Stomach (tissue), 9 donors: ENCODE measurements around the gene HOXD8. TPM values are rescaled to one million over a fixed set of nuclear protein-coding genes. Genes with fewer than 3 reads are reported as not detected.
A peak's percentile ranks its signal among the peaks of the same experiment; 100 is the strongest.

Experiments
- DNase-seq, 2 donors: peaks; one replicate each; pipeline versions ENCODE4 v3.0.0 to v3.0.0-alpha.2; 2013 to 2019
- H3K27ac ChIP-seq, 5 donors: fragments of 200-600 bp in 4 of 5; sonication (generic) in 4 of 5; one replicate each; pipeline ENCODE4 v1.5.1; 2013 to 2019; ENCODE audit warnings: mild to moderate bottlenecking in 1 of 5, moderate library complexity in 1 of 5
- H3K27me3 ChIP-seq, 3 donors: fragments of 200-600 bp; sonication (generic); one replicate each; pipeline ENCODE4 v1.5.1; 2017 to 2019; ENCODE audit warnings: mixed run types in 1 of 3
- H3K36me3 ChIP-seq, 4 donors: fragments of 200-600 bp; sonication (generic); 1 replicate in 3 of 4; 2 replicates in 1 of 4; pipeline ENCODE4 v1.5.1; 2016 to 2019
- H3K4me1 ChIP-seq, 4 donors: fragments of 200-600 bp; sonication (generic); one replicate each; pipeline ENCODE4 v1.5.1; 2016 to 2019
- H3K4me3 ChIP-seq, 4 donors: fragments of 200-600 bp; sonication (generic) in 3 of 4; one replicate each; pipeline ENCODE4 v1.5.1; 2016 to 2019; ENCODE audit warnings: mild to moderate bottlenecking in 1 of 4
- H3K9me3 ChIP-seq, 4 donors: fragments of 200-600 bp; sonication (generic); one replicate each; pipeline ENCODE4 v1.5.1; 2016 to 2019
- CTCF ChIP-seq, 7 experiments: fragments of 450-650 bp in 4 of 7; fragments of 200-600 bp in 3 of 7; sonication (generic) in 3 of 7; IDR thresholded peaks; one replicate each; pipeline ENCODE4 v1.5.1; 2016 to 2019; ENCODE audit warnings: antibody characterized with exemption in 7 of 7, control low read depth in 2 of 7, mild to moderate bottlenecking in 1 of 7
- EP300 ChIP-seq: sonication (generic); formaldehyde crosslinking; IDR thresholded peaks from one replicate; pipeline ENCODE4 v1.6.1; 2017; ENCODE audit warnings: antibody characterized with exemption
- POLR2A ChIP-seq, 4 donors: fragments of 450-650 bp; IDR thresholded peaks; one replicate each; pipeline ENCODE4 v1.6.1; 2016; ENCODE audit warnings: antibody characterized with exemption in 4 of 4, control low read depth in 2 of 4, mild to moderate bottlenecking in 1 of 4, moderate library complexity in 1 of 4
- POLR2AphosphoS5 ChIP-seq, 3 donors: sonication (generic); formaldehyde crosslinking; IDR thresholded peaks; one replicate each; pipeline ENCODE4 v1.6.1; 2016; ENCODE audit warnings: antibody characterized with exemption in 3 of 3
- WGBS, 5 donors: extraction: QIAGEN DNeasy Blood & Tissue Kit in 3 of 5; methylation state at CpG; one replicate each; pipeline versions ENCODE4 v1.1.5 to v1.1.7; 2013 to 2018; 5-methylcytosine and 5-hydroxymethylcytosine counted together
- intact Hi-C: fragments of 100-400 bp; cut with DNase I; formaldehyde crosslinking; loops from one replicate; pipeline ENCODE4 v1.15.1; 2023; ENCODE audit warnings: low total_unique reads
- polyA plus RNA-seq, 3 donors: library from polyadenylated mRNA; stranded (reverse); fragments of 200-250 nt; gene quantifications; one replicate each; pipeline ENCODE4 v1.2.3, GENCODE V29; 2013
- total RNA-seq, 5 donors: library from RNA; depleted of rRNA; stranded (reverse); fragments of >200 nt; gene quantifications; one replicate each; pipeline versions ENCODE4 v1.1.0 to v1.2.3, GENCODE V29; 2014 to 2016
- donor health status: healthy with polysubstance abuse.
- donor health status: Bipolar disorder and iron deficiency.
- donor health status: healthy.

Gene HOXD8
- total and polyA plus RNA-seq, 8 donors, result 0.58 to 15.9 (median 1.8) TPM; not detected in 2

- no peak overlapping the region for H3K4me3 ChIP-seq
- H3K9me3 ChIP-seq, result peaks cover 0 to 5% (median 0%) of the 10 kb centered on the region in 4 donors
- no peaks in the 10 kb centered on the region for H3K36me3 ChIP-seq
- TF ChIP-seq POLR2A (IDR thresholded peaks at IDR 0.05) (no peak), POLR2AphosphoS5 (IDR thresholded peaks at IDR 0.05) (no peak), CTCF (IDR thresholded peaks at IDR 0.05) (no peak), EP300 (no peak)
- peak overlapping the region in 3 of 5 donors; percentile 19 to 71 (median 23) for H3K27ac ChIP-seq
- intact Hi-C loops, result no loop called here
- peaks cover 11 to 42% (median 28%) of the 10 kb centered on the region in 4 donors for H3K4me1 ChIP-seq
- H3K27me3 ChIP-seq, result peaks cover 22 to 100% (median 95%) of the 10 kb centered on the region in 3 donors
- DNase-seq, result no peak
- 8 to 19% (median 14%) methylated on average over 14 of the region's 14 CpGs for WGBS, 5 donors
These were observed 9.0 kb downstream of the HOXD8 start for GRCh38 chr2:176138526-176138922.

- Histone ChIP-seq H3K36me3 (no peaks in the 10 kb centered on the region), H3K27me3 (peaks cover 21 to 100% (median 91%) of the 10 kb centered on the region in 3 donors), H3K4me3 (peak overlapping the region in 1 of 4 donors; percentile 7), H3K9me3 (peaks cover 0 to 5% (median 0%) of the 10 kb centered on the region in 4 donors), H3K27ac (peak overlapping the region in 3 of 5 donors; percentile 19 to 71 (median 23)), H3K4me1 (peaks cover 11 to 42% (median 28%) of the 10 kb centered on the region in 4 donors)
- no peak for DNase-seq
- WGBS, 5 donors, result 13 to 19% (median 16%) methylated on average over 28 of the region's 28 CpGs
- intact Hi-C loops, result no loop called here
- TF ChIP-seq POLR2A (IDR thresholded peaks at IDR 0.05), result no peak
- no peak for TF ChIP-seq POLR2AphosphoS5 (IDR thresholded peaks at IDR 0.05)
- no peak for TF ChIP-seq EP300
- no peak for TF ChIP-seq CTCF (IDR thresholded peaks at IDR 0.05)
These were observed 9.6 kb downstream of the HOXD8 start for GRCh38 chr2:176138923-176139660.

- intact Hi-C loops, result loop anchor here (5.0 kb wide), 2 partner anchors 312 to 502 kb away; no protein-coding TSS in a partner anchor
- peak in 1 of 2 donors; percentile 59 for DNase-seq
- H3K4me3 ChIP-seq, result peak overlapping the region in 3 of 4 donors; percentile 36 to 52 (median 47)
- 10 to 17% (median 15%) methylated on average over 40 to 41 of the region's 41 CpGs for WGBS, 5 donors
- H3K9me3 ChIP-seq, result peaks cover 0 to 5% (median 0%) of the 10 kb centered on the region in 4 donors
- H3K27me3 ChIP-seq, result peaks cover 21 to 99% (median 86%) of the 10 kb centered on the region in 3 donors
- peak overlapping the region in 3 of 5 donors; percentile 19 to 71 (median 32) for H3K27ac ChIP-seq
- no peak for TF ChIP-seq POLR2AphosphoS5 (IDR thresholded peaks at IDR 0.05)
- no peak for TF ChIP-seq CTCF (IDR thresholded peaks at IDR 0.05)
- TF ChIP-seq POLR2A (IDR thresholded peaks at IDR 0.05), result no peak
- no peak for TF ChIP-seq EP300
- H3K4me1 ChIP-seq, result peaks cover 11 to 42% (median 28%) of the 10 kb centered on the region in 4 donors
- H3K36me3 ChIP-seq, result no peaks in the 10 kb centered on the region
These were observed 10.4 kb downstream of the HOXD8 start for GRCh38 chr2:176139661-176140512.
